SU-DHL-6 (cell line): ENCODE data around the gene TRIP4.
"Not testable (repeated sequence)": the region's sequence is repeated elsewhere in the genome, so short reads cannot be mapped to it uniquely, and the experiment has no call there.

Experiments used
- EZH2phosphoT487 ChIP-seq: fragments of 200-600 bp; sonication (generic), shearing (Covaris generic); conservative IDR thresholded peaks from 2 replicates; pipeline ENCODE4 v1.6.1; 2018; ENCODE audit warnings: mild to moderate bottlenecking, antibody characterized with exemption, low read length, moderate library complexity, mixed read lengths
- TF ChIP-seq, protein P1 (sequence below): fragments of 200-600 bp; sonication (generic); IDR thresholded peaks from one replicate; pipeline ENCODE4 v1.5.1; 2017; ENCODE audit warnings: antibody characterized with exemption, mild to moderate bottlenecking, low read length, moderate library complexity; ENCODE audit not compliant: insufficient read depth, poor library complexity, severe bottlenecking

GRCh38 chr15:64380130-64380870 lies 7.3 kb upstream of the TRIP4 start:
- TF ChIP-seq, protein P1, sequence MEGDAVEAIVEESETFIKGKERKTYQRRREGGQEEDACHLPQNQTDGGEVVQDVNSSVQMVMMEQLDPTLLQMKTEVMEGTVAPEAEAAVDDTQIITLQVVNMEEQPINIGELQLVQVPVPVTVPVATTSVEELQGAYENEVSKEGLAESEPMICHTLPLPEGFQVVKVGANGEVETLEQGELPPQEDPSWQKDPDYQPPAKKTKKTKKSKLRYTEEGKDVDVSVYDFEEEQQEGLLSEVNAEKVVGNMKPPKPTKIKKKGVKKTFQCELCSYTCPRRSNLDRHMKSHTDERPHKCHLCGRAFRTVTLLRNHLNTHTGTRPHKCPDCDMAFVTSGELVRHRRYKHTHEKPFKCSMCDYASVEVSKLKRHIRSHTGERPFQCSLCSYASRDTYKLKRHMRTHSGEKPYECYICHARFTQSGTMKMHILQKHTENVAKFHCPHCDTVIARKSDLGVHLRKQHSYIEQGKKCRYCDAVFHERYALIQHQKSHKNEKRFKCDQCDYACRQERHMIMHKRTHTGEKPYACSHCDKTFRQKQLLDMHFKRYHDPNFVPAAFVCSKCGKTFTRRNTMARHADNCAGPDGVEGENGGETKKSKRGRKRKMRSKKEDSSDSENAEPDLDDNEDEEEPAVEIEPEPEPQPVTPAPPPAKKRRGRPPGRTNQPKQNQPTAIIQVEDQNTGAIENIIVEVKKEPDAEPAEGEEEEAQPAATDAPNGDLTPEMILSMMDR, result not testable (repeated sequence)
- not testable (repeated sequence) for TF ChIP-seq EZH2phosphoT487
